WTC11 (cell line): Measurements from ENCODE around the gene DGKA. TPM values are rescaled to one million over a fixed set of nuclear protein-coding genes. Genes with fewer than 3 reads are reported as not detected.
"Not testable (repeated sequence)": the region's sequence is repeated elsewhere in the genome, so short reads cannot be mapped to it uniquely, and the experiment has no call there.

Experiments
- ATAC-seq: fragments of 200-7000 bp; cut with Tn5 transposase; 2 replicates; pipeline ENCODE4 v1.10.0; 2021; ENCODE audit warnings: mild to moderate bottlenecking, moderate library complexity
- CTCF ChIA-PET: fragments of 300-600 bp; sonication (Branson Sonifier 250); formaldehyde crosslinking; loops from one replicate; lab custom pipeline; 2021; ENCODE audit warnings: antibody characterized with exemption; lab: Charles Lee
- POLR2A ChIA-PET: fragments of 350-600 bp; sonication (Branson Sonifier 250); formaldehyde crosslinking; loops from one replicate; lab custom pipeline; 2021; ENCODE audit warnings: antibody characterized with exemption; lab: Charles Lee
- DNase-seq: peaks from one replicate; pipeline ENCODE4 v3.0.0; 2021; ENCODE audit warnings: low spot score
- H3K27ac Mint-ChIP-seq: 2 replicates; pipeline ENCODE4 v1.8.0; 2021; ENCODE audit warnings: mixed read lengths
- H3K27me3 Mint-ChIP-seq: 2 replicates; pipeline ENCODE4 v1.8.0; 2021; ENCODE audit warnings: low read depth, mild to moderate bottlenecking, moderate library complexity, mixed read lengths
- H3K36me3 Mint-ChIP-seq: 2 replicates; pipeline ENCODE4 v1.8.0; 2021; ENCODE audit warnings: mixed read lengths
- H3K4me1 Mint-ChIP-seq: 2 replicates; pipeline ENCODE4 v1.8.0; 2022; ENCODE audit warnings: mixed read lengths
- H3K4me3 Mint-ChIP-seq: 2 replicates; pipeline ENCODE4 v1.8.0; 2021; ENCODE audit warnings: mild to moderate bottlenecking, moderate library complexity, mixed read lengths
- H3K9me3 Mint-ChIP-seq: 2 replicates; pipeline ENCODE4 v1.8.0; 2021; ENCODE audit warnings: mixed read lengths
- ATF2 ChIP-seq: sonication (generic); formaldehyde crosslinking; IDR thresholded peaks from 2 replicates; pipeline ENCODE4 v1.8.1; 2022; ENCODE audit warnings: low read depth, missing genetic modification reagents, borderline replicate concordance
- ELF4 ChIP-seq: sonication (generic); formaldehyde crosslinking; IDR thresholded peaks from 2 replicates; pipeline ENCODE4 v1.8.1; 2022; ENCODE audit warnings: low read depth, mild to moderate bottlenecking, moderate library complexity, missing genetic modification reagents
- GTF2I ChIP-seq: fragments of 250-450 bp; sonication (Bioruptor Pico); conservative IDR thresholded peaks from 2 replicates; pipeline ENCODE4 v1.4.0; 2021; ENCODE audit warnings: mild to moderate bottlenecking
- IRF1 ChIP-seq: sonication (generic); formaldehyde crosslinking; IDR thresholded peaks from 2 replicates; pipeline ENCODE4 v1.8.0; 2023; ENCODE audit warnings: missing genetic modification reagents
- KAT7 ChIP-seq: sonication (generic); formaldehyde crosslinking; IDR thresholded peaks from 2 replicates; pipeline ENCODE4 v1.8.1; 2023; ENCODE audit warnings: missing genetic modification reagents, mild to moderate bottlenecking, borderline replicate concordance
- MXD4 ChIP-seq: fragments of 250-450 bp; sonication (Bioruptor Pico); IDR thresholded peaks from 2 replicates; pipeline ENCODE4 v1.8.0; 2021; ENCODE audit warnings: mild to moderate bottlenecking, moderate library complexity, borderline replicate concordance
- TEAD4 ChIP-seq: sonication (generic); formaldehyde crosslinking; IDR thresholded peaks from 2 replicates; pipeline ENCODE4 v1.8.0; 2022; ENCODE audit warnings: mild to moderate bottlenecking, missing genetic modification reagents
- ZNF232 ChIP-seq: sonication (generic); formaldehyde crosslinking; IDR thresholded peaks from 2 replicates; pipeline ENCODE4 v1.8.0; 2022; ENCODE audit warnings: mild to moderate bottlenecking, missing genetic modification reagents
- ZNF317 ChIP-seq: sonication (generic); formaldehyde crosslinking; IDR thresholded peaks from 2 replicates; pipeline ENCODE4 v1.8.1; 2023; ENCODE audit warnings: low read depth, mild to moderate bottlenecking, moderate library complexity, missing genetic modification reagents, borderline replicate concordance
- ZNF396 ChIP-seq: fragments of 250-450 bp; sonication (Bioruptor Pico); IDR thresholded peaks from 2 replicates; pipeline ENCODE4 v1.8.0; 2021; ENCODE audit warnings: mild to moderate bottlenecking, moderate library complexity, borderline replicate concordance
- ZNF423 ChIP-seq: fragments of 250-450 bp; sonication (Bioruptor Pico); IDR thresholded peaks from 2 replicates; pipeline ENCODE4 v2.1.2; 2022; ENCODE audit warnings: mild to moderate bottlenecking, moderate library complexity
- total RNA-seq: library from RNA; stranded (reverse); gene quantifications from 3 replicates; pipeline ENCODE4 v1.2.3, GENCODE V29; 2021

Gene DGKA
- total RNA-seq, 1 experiment from 2014 or later: 25.5 TPM

- CTCF ChIA-PET: no interaction called here
These were observed 70.6 kb downstream of the DGKA start for GRCh38 chr12:56001487-56002100.

GRCh38 chr12:56003376-56003775, 72.4 kb downstream of the DGKA start:
- CTCF ChIA-PET: interaction anchor here (0.6 kb wide), 1 partner anchor 626 kb away, joined by 3 read pairs; the partner anchor contains the start of gene BAZ2A
- POLR2A ChIA-PET, H3K9me3 Mint-ChIP-seq, H3K27ac Mint-ChIP-seq, H3K4me3 Mint-ChIP-seq, H3K27me3 Mint-ChIP-seq, DNase-seq, ATAC-seq: not testable (repeated sequence)
- Mint-ChIP-seq H3K36me3 (peaks cover 39% of the 10 kb centered on the region), H3K4me1 (peaks cover 15% of the 10 kb centered on the region)

More at GRCh38 chr12:56001487-56002100, 70.6 kb downstream of the DGKA start:
- DNase-seq: no peak
- Mint-ChIP-seq H3K9me3 (no peaks in the 10 kb centered on the region), H3K36me3 (peaks cover 39% of the 10 kb centered on the region)
- POLR2A ChIA-PET: no interaction called here
- TF ChIP-seq GTF2I (no peak), ZNF317 (CRISPR knock-in tag) (no peak), ZNF423 (CRISPR knock-in tag) (no peak), ATF2 (CRISPR knock-in tag) (no peak), ZNF396 (CRISPR knock-in tag) (no peak), ELF4 (CRISPR knock-in tag) (no peak), MXD4 (CRISPR knock-in tag) (no peak), KAT7 (CRISPR knock-in tag) (no peak), TEAD4 (CRISPR knock-in tag) (no peak), ZNF232 (CRISPR knock-in tag) (no peak), IRF1 (no peak)
- TF ChIP-seq, all 79 proteins: peak for 0
- Mint-ChIP-seq H3K4me1 (peaks cover 13% of the 10 kb centered on the region), H3K27me3 (no peaks in the 10 kb centered on the region), H3K27ac (no peak overlapping the region; the same call in 1 of the 2 replicates), H3K4me3 (no peak overlapping the region)
- no peak for ATAC-seq

Other genes starting within 250 kb of the DGKA start
- gene ITGA7, start 223.3 kb upstream of the DGKA start, total RNA-seq: 77.8 to 96.2 TPM (median 80.4 TPM) in 3 replicates
- 81.9 to 97.1 TPM (median 95.1 TPM) in 3 replicates for gene BLOC1S1, start 215.1 kb upstream of the DGKA start, total RNA-seq
- 3.0 to 5.8 TPM (median 3.5 TPM) in 3 replicates for gene RDH5, start 210.8 kb upstream of the DGKA start, total RNA-seq
- gene CD63, start 202.2 kb upstream of the DGKA start, total RNA-seq: 409 to 419 TPM (median 414 TPM) in 3 replicates
- gene GDF11, start 188.0 kb upstream of the DGKA start, total RNA-seq: 16.9 to 20.7 TPM (median 19.6 TPM) in 3 replicates
- gene SARNP, start 113.4 kb upstream of the DGKA start, total RNA-seq: 98.3 to 102 TPM (median 100 TPM) in 3 replicates
- gene ORMDL2, start 113.1 kb upstream of the DGKA start, total RNA-seq: 32.9 to 37.9 TPM (median 34.8 TPM) in 3 replicates
- gene DNAJC14, start 101.6 kb upstream of the DGKA start, total RNA-seq: 32.1 to 34.5 TPM (median 34.1 TPM) in 3 replicates
- 0.98 to 1.6 TPM (median 1.0 TPM) in 3 replicates for gene MMP19, start 88.2 kb upstream of the DGKA start, total RNA-seq
- 55.5 to 61.7 TPM (median 57.3 TPM) in 3 replicates for gene PYM1, start 3.3 kb upstream of the DGKA start, total RNA-seq
- 72.2 to 86.5 TPM (median 79.3 TPM) in 3 replicates for gene PMEL, start 34.9 kb downstream of the DGKA start, total RNA-seq
- 37.6 to 44.1 TPM (median 43.1 TPM) in 3 replicates for gene CDK2, start 35.7 kb downstream of the DGKA start, total RNA-seq
- 55.0 to 65.8 TPM (median 64.3 TPM) in 3 replicates for gene RAB5B, start 42.9 kb downstream of the DGKA start, total RNA-seq
- 20.3 to 23.2 TPM (median 23.2 TPM) in 3 replicates for gene SUOX, start 66.1 kb downstream of the DGKA start, total RNA-seq
- gene IKZF4, start 89.9 kb downstream of the DGKA start, total RNA-seq: 13.6 to 14.9 TPM (median 14.8 TPM) in 3 replicates
- 66.4 to 77.2 TPM (median 73.4 TPM) in 3 replicates for gene RPS26, start 110.8 kb downstream of the DGKA start, total RNA-seq
- gene ERBB3, start 149.0 kb downstream of the DGKA start, total RNA-seq: 49.2 to 64.3 TPM (median 52.4 TPM) in 3 replicates
- gene PA2G4, start 173.4 kb downstream of the DGKA start, total RNA-seq: 198 to 249 TPM (median 199 TPM) in 3 replicates
- 4,004 to 4,366 TPM (median 4,314 TPM) in 3 replicates for gene RPL41, start 185.5 kb downstream of the DGKA start, total RNA-seq
- 11.3 to 13.6 TPM (median 13.1 TPM) in 3 replicates for gene ZC3H10, start 187.1 kb downstream of the DGKA start, total RNA-seq
- 77.7 to 80.8 TPM (median 80.1 TPM) in 3 replicates for gene ESYT1, start 197.1 kb downstream of the DGKA start, total RNA-seq
- 171 to 180 TPM (median 173 TPM) in 3 replicates for gene MYL6B, start 221.4 kb downstream of the DGKA start, total RNA-seq
- 835 to 932 TPM (median 844 TPM) in 3 replicates for gene MYL6, start 227.2 kb downstream of the DGKA start, total RNA-seq